HEK293 (cell line): ENCODE measurements around the gene BTG4.

ENCODE experiments used
- CTCF ChIA-PET: fragments of 350-600 bp; formaldehyde crosslinking; extraction: SDS; loops from one replicate; lab custom pipeline; 2021; ENCODE audit warnings: antibody characterized with exemption; lab: Yijun Ruan, JAX
- POLR2A ChIA-PET: fragments of 300-600 bp; formaldehyde crosslinking; extraction: SDS; loops from one replicate; lab custom pipeline; 2020; ENCODE audit warnings: antibody characterized with exemption, inconsistent platforms; lab: Yijun Ruan, JAX
- H3K27ac ChIP-seq: fragments of 200-500 bp; sonication (Bioruptor generic); 2 replicates; pipeline ENCODE4 v1.5.1; 2014; ENCODE audit warnings: low read depth, low read length, control low read depth, inconsistent platforms; ENCODE audit errors: extremely low read depth
- H3K36me3 ChIP-seq, 2 experiments: fragments of 200-500 bp in 1 of 2; sonication (Bioruptor generic) in 1 of 2; 1 replicate in 1 of 2; 2 replicates in 1 of 2; pipeline ENCODE4 v1.5.1; 2014 to 2017; ENCODE audit warnings: inconsistent platforms in 2 of 2, low read length in 2 of 2; ENCODE audit not compliant: control insufficient read depth in 2 of 2, insufficient read depth in 1 of 2
- H3K4me1 ChIP-seq: fragments of 200-500 bp; sonication (Bioruptor generic); 2 replicates; pipeline ENCODE4 v1.5.1; 2014; ENCODE audit warnings: mild to moderate bottlenecking, low read length, inconsistent platforms; ENCODE audit not compliant: control insufficient read depth, insufficient read depth
- H3K4me3 ChIP-seq: 2 replicates; pipeline ENCODE4 v1.5.1; 2011; ENCODE audit warnings: low read depth, mild to moderate bottlenecking, control low read depth, low read length, moderate library complexity
- H3K9me3 ChIP-seq: fragments of 200-500 bp; sonication (Bioruptor generic); 2 replicates; pipeline ENCODE4 v1.5.1; 2014; ENCODE audit warnings: low read depth, low read length, inconsistent platforms; ENCODE audit not compliant: control insufficient read depth, insufficient read depth
- BCL11B ChIP-seq: fragments of 450-650 bp; formaldehyde crosslinking; IDR thresholded peaks from 2 replicates; pipeline ENCODE4 v1.5.1; 2016; ENCODE audit warnings: low read depth, missing biosample characterization, missing genetic modification characterization
- FEZF1 ChIP-seq: fragments of 450-650 bp; formaldehyde crosslinking; IDR thresholded peaks from 2 replicates; pipeline ENCODE4 v1.5.1; 2016; ENCODE audit warnings: missing biosample characterization, missing genetic modification characterization
- GLIS2 ChIP-seq: fragments of 450-650 bp; formaldehyde crosslinking; IDR thresholded peaks from 2 replicates; pipeline ENCODE4 v1.5.1; 2016; ENCODE audit warnings: missing biosample characterization, missing genetic modification characterization
- IKZF3 ChIP-seq: fragments of 450-650 bp; IDR thresholded peaks from 2 replicates; pipeline ENCODE4 v1.5.0; 2018; ENCODE audit warnings: missing biosample characterization, mild to moderate bottlenecking, missing genetic modification characterization, moderate library complexity
- KLF7 ChIP-seq: fragments of 450-650 bp; formaldehyde crosslinking; IDR thresholded peaks from 2 replicates; pipeline ENCODE4 v1.5.1; 2016; ENCODE audit warnings: missing biosample characterization, missing genetic modification characterization, borderline replicate concordance
- SALL2 ChIP-seq: fragments of 450-650 bp; formaldehyde crosslinking; IDR thresholded peaks from 2 replicates; pipeline ENCODE4 v1.5.0; 2017; ENCODE audit warnings: missing biosample characterization, mild to moderate bottlenecking, missing genetic modification characterization, borderline replicate concordance
- SCRT1 ChIP-seq: fragments of 450-650 bp; formaldehyde crosslinking; IDR thresholded peaks from 2 replicates; pipeline ENCODE4 v1.5.1; 2016; ENCODE audit warnings: missing biosample characterization, missing genetic modification characterization, borderline replicate concordance
- SETDB1 ChIP-seq: IDR thresholded peaks from one replicate; pipeline ENCODE4 v1.6.1; 2017; ENCODE audit warnings: mild to moderate bottlenecking, low read length, moderate library complexity, mixed read lengths; ENCODE audit not compliant: insufficient read length
- ZBTB7A ChIP-seq: fragments of 450-650 bp; formaldehyde crosslinking; IDR thresholded peaks from 2 replicates; pipeline ENCODE4 v1.5.1; 2016; ENCODE audit warnings: low read depth, missing biosample characterization, missing genetic modification characterization
- ZFHX2 ChIP-seq: fragments of 450-650 bp; formaldehyde crosslinking; conservative IDR thresholded peaks from 2 replicates; pipeline ENCODE4 v1.5.1; 2016; ENCODE audit warnings: missing biosample characterization, missing genetic modification characterization
- ZNF114 ChIP-seq: fragments of 450-650 bp; formaldehyde crosslinking; IDR thresholded peaks from 2 replicates; pipeline ENCODE4 v1.5.0; 2017; ENCODE audit warnings: missing biosample characterization, missing genetic modification characterization
- ZNF140 ChIP-seq: fragments of 450-650 bp; formaldehyde crosslinking; IDR thresholded peaks from 2 replicates; pipeline ENCODE4 v1.5.1; 2016; ENCODE audit warnings: missing biosample characterization, missing genetic modification characterization
- ZNF174 ChIP-seq: fragments of 450-650 bp; formaldehyde crosslinking; IDR thresholded peaks from 2 replicates; pipeline ENCODE4 v1.5.0; 2017; ENCODE audit warnings: missing biosample characterization, mild to moderate bottlenecking, missing genetic modification characterization
- ZNF2 ChIP-seq: fragments of 450-650 bp; formaldehyde crosslinking; IDR thresholded peaks from 2 replicates; pipeline ENCODE4 v1.5.1; 2016; ENCODE audit warnings: missing biosample characterization, missing genetic modification characterization
- ZNF248 ChIP-seq: fragments of 450-650 bp; formaldehyde crosslinking; IDR thresholded peaks from 2 replicates; pipeline ENCODE4 v1.5.1; 2017; ENCODE audit warnings: missing biosample characterization, missing genetic modification characterization
- ZNF501 ChIP-seq: fragments of 450-650 bp; formaldehyde crosslinking; IDR thresholded peaks from 2 replicates; pipeline ENCODE4 v1.5.1; 2016; ENCODE audit warnings: missing biosample characterization, missing genetic modification characterization
- ZNF514 ChIP-seq: fragments of 450-650 bp; formaldehyde crosslinking; IDR thresholded peaks from 2 replicates; pipeline ENCODE4 v1.5.1; 2016; ENCODE audit warnings: missing biosample characterization, missing genetic modification characterization
- ZNF571 ChIP-seq: fragments of 450-650 bp; formaldehyde crosslinking; IDR thresholded peaks from 2 replicates; pipeline ENCODE4 v1.5.0; 2017; ENCODE audit warnings: missing biosample characterization, missing genetic modification characterization
- ZNF624 ChIP-seq: fragments of 450-650 bp; formaldehyde crosslinking; IDR thresholded peaks from 2 replicates; pipeline ENCODE4 v1.5.1; 2017; ENCODE audit warnings: missing biosample characterization, missing genetic modification characterization
- ZNF658 ChIP-seq: fragments of 450-650 bp; formaldehyde crosslinking; IDR thresholded peaks from 2 replicates; pipeline ENCODE4; 2016; ENCODE audit warnings: missing biosample characterization, missing genetic modification characterization
- ZNF677 ChIP-seq: fragments of 450-650 bp; IDR thresholded peaks from 2 replicates; pipeline ENCODE4 v1.5.0; 2018; ENCODE audit warnings: missing biosample characterization, mild to moderate bottlenecking, missing genetic modification characterization, moderate library complexity
- ZNF785 ChIP-seq: fragments of 450-650 bp; formaldehyde crosslinking; IDR thresholded peaks from 2 replicates; pipeline ENCODE4 v1.5.1; 2016; ENCODE audit warnings: missing biosample characterization, missing genetic modification characterization
- ZNF792 ChIP-seq: fragments of 450-650 bp; formaldehyde crosslinking; IDR thresholded peaks from 2 replicates; pipeline ENCODE4 v1.5.1; 2016; ENCODE audit warnings: missing biosample characterization, missing genetic modification characterization
- ZNF830 ChIP-seq: fragments of 450-650 bp; IDR thresholded peaks from 2 replicates; pipeline ENCODE4 v1.5.0; 2018; ENCODE audit warnings: missing biosample characterization, missing genetic modification characterization, low read depth, mild to moderate bottlenecking, moderate library complexity
- ZSCAN23 ChIP-seq: fragments of 450-650 bp; formaldehyde crosslinking; IDR thresholded peaks from 2 replicates; pipeline ENCODE4 v1.5.1; 2016; ENCODE audit warnings: missing biosample characterization, missing genetic modification characterization
- TF ChIP-seq, protein P1 (sequence below): IDR thresholded peaks from 2 replicates; pipeline ENCODE4 v1.6.1; 2011; ENCODE audit warnings: mild to moderate bottlenecking, low read depth, low read length, borderline replicate concordance

Gene BTG4

GRCh38 chr11:111554532-111554931 lies 42.3 kb upstream of the BTG4 start (continued):
- TF ChIP-seq, protein P1, sequence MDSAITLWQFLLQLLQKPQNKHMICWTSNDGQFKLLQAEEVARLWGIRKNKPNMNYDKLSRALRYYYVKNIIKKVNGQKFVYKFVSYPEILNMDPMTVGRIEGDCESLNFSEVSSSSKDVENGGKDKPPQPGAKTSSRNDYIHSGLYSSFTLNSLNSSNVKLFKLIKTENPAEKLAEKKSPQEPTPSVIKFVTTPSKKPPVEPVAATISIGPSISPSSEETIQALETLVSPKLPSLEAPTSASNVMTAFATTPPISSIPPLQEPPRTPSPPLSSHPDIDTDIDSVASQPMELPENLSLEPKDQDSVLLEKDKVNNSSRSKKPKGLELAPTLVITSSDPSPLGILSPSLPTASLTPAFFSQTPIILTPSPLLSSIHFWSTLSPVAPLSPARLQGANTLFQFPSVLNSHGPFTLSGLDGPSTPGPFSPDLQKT, result no peak
- no peak for TF ChIP-seq ZNF571 (tag by site-specific recombination)
- TF ChIP-seq ZNF174 (tag by site-specific recombination), result no peak
- TF ChIP-seq KLF7 (tag by site-specific recombination), result no peak

- Histone ChIP-seq H3K27ac (no peak overlapping the region), H3K36me3 (peaks cover 0 to 66% of the 10 kb centered on the region in 2 experiments; a peak in 1 of 3 replicates), H3K9me3 (no peaks in the 10 kb centered on the region), H3K4me1 (no peaks in the 10 kb centered on the region), H3K4me3 (no peak overlapping the region)
- ChIA-PET POLR2A (no interaction called here), CTCF (interaction anchor here (0.7 to 1.3 kb wide), 3 partner anchors 14 to 37 kb away, joined by 3 to 5 read pairs (median 3); no protein-coding TSS in a partner anchor)
- TF ChIP-seq ZNF792 (tag by site-specific recombination) (no peak), SETDB1 (no peak), ZNF785 (tag by site-specific recombination) (no peak), ZFHX2 (tag by site-specific recombination) (no peak), BCL11B (tag by site-specific recombination) (no peak), ZNF514 (tag by site-specific recombination) (no peak), FEZF1 (tag by site-specific recombination) (no peak)
Observed at GRCh38 chr11:111550258-111550657, 38.1 kb upstream of the BTG4 start.

DNA sequence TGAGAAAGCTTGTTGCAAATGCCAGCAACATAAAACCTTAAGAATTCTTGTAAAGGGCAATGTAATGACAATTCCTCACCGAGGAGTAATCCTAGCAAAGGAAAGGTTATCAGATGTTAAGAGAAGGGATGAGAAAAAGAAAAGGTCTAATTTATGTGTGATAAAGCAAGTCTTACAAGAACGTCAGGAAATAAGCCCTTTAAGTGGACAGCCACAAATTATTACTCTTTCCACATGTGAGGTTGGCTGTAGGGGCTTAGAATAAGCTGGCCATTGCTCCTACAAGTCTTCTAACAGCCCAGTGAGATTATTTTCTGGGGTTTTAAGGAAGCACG lies 37.6 kb upstream of the BTG4 start:
- peaks cover 0 to 65% of the 10 kb centered on the region in 2 experiments; a peak in 1 of 3 replicates for H3K36me3 ChIP-seq
- ChIA-PET CTCF (interaction anchor here (1.1 kb wide), 1 partner anchor 24 kb away, joined by 5 read pairs; no protein-coding TSS in a partner anchor), POLR2A (no interaction called here)
- no peaks in the 10 kb centered on the region for H3K4me1 ChIP-seq
- TF ChIP-seq ZNF658 (tag by site-specific recombination), result no peak
- no peak for TF ChIP-seq ZNF248 (tag by site-specific recombination)
- TF ChIP-seq, protein P1, result no peak
- no peak for TF ChIP-seq BCL11B (tag by site-specific recombination)
- no peak for TF ChIP-seq ZNF114
- no peak for TF ChIP-seq ZNF501 (tag by site-specific recombination)
- TF ChIP-seq IKZF3 (tag by site-specific recombination), result no peak
- no peak for TF ChIP-seq ZNF140 (tag by site-specific recombination)
- TF ChIP-seq ZNF514 (tag by site-specific recombination), result no peak
- no peak for TF ChIP-seq ZSCAN23
- TF ChIP-seq ZNF677, result no peak
- TF ChIP-seq ZBTB7A (tag by site-specific recombination), result no peak
- TF ChIP-seq GLIS2 (tag by site-specific recombination), result no peak
- no peak for TF ChIP-seq ZNF830 (tag by site-specific recombination)
- no peak for TF ChIP-seq SALL2 (tag by site-specific recombination)
- TF ChIP-seq ZNF2 (tag by site-specific recombination), result no peak
- no peak for TF ChIP-seq ZNF624 (tag by site-specific recombination)
- TF ChIP-seq SCRT1 (tag by site-specific recombination), result no peak
- H3K4me3 ChIP-seq, result no peak overlapping the region
- H3K27ac ChIP-seq, result no peak overlapping the region
- no peaks in the 10 kb centered on the region for H3K9me3 ChIP-seq
